ENCODE measurements around the gene FBXL16. TPM values are rescaled to one million over a fixed set of nuclear protein-coding genes. Genes with fewer than 3 reads are reported as not detected.
A peak's percentile ranks its signal among the peaks of the same experiment; 100 is the strongest.

The FBXL16 gene
- total RNA-seq, 1 donor from 2014 or later = not detected

GRCh38 chr16:666572-666971 is 39.0 kb downstream of the FBXL16 start:
- no peaks in the 10 kb centered on the region for H3K9me3 ChIP-seq (ENCODE audit: control insufficient read depth in 3 of 3, low read length in 3 of 3)
- peaks cover 16 to 21% (median 17%) of the 10 kb centered on the region in 3 donors for H3K4me1 ChIP-seq (ENCODE audit: control insufficient read depth in 3 of 3, insufficient read depth in 3 of 3, low read length in 3 of 3)
- peaks cover 14 to 25% (median 16%) of the 10 kb centered on the region in 3 donors for H3K36me3 ChIP-seq (ENCODE audit: control insufficient read depth in 3 of 3, insufficient read depth in 3 of 3, low read length in 3 of 3)
- H3K4me3 ChIP-seq (ENCODE audit: low read length in 3 of 3) = no peak overlapping the region
- no peak overlapping the region for H3K27ac ChIP-seq (ENCODE audit: low read depth, low read length)
- H3K9ac ChIP-seq (ENCODE audit: low read depth in 1 of 3, low read length in 3 of 3) = no peak overlapping the region
- no peaks in the 10 kb centered on the region for H3K27me3 ChIP-seq (ENCODE audit: control insufficient read depth in 3 of 3, insufficient read depth in 3 of 3, low read length in 3 of 3)

- Histone ChIP-seq H3K27me3 (ENCODE audit: control insufficient read depth in 3 of 3, insufficient read depth in 3 of 3, low read length in 3 of 3) (no peaks in the 10 kb centered on the region), H3K27ac (ENCODE audit: low read depth, low read length) (no peak overlapping the region), H3K36me3 (ENCODE audit: control insufficient read depth in 3 of 3, insufficient read depth in 3 of 3, low read length in 3 of 3) (peaks cover 0 to 3% (median 0%) of the 10 kb centered on the region in 3 donors), H3K9ac (ENCODE audit: low read depth in 1 of 3, low read length in 3 of 3) (no peak overlapping the region), H3K9me3 (ENCODE audit: control insufficient read depth in 3 of 3, low read length in 3 of 3) (no peaks in the 10 kb centered on the region), H3K4me3 (ENCODE audit: low read length in 3 of 3) (no peak overlapping the region), H3K4me1 (ENCODE audit: control insufficient read depth in 3 of 3, insufficient read depth in 3 of 3, low read length in 3 of 3) (peaks cover 16 to 21% (median 17%) of the 10 kb centered on the region in 3 donors)
These were observed 43.0 kb downstream of the FBXL16 start for GRCh38 chr16:662597-662996.

GRCh38 chr16:662095-662494 is 43.5 kb downstream of the FBXL16 start:
- H3K9ac ChIP-seq (ENCODE audit: low read depth in 1 of 3, low read length in 3 of 3) = no peak overlapping the region
- no peaks in the 10 kb centered on the region for H3K9me3 ChIP-seq (ENCODE audit: control insufficient read depth in 3 of 3, low read length in 3 of 3)
- peaks cover 0 to 3% (median 0%) of the 10 kb centered on the region in 3 donors for H3K36me3 ChIP-seq (ENCODE audit: control insufficient read depth in 3 of 3, insufficient read depth in 3 of 3, low read length in 3 of 3)
- H3K4me1 ChIP-seq (ENCODE audit: control insufficient read depth in 3 of 3, insufficient read depth in 3 of 3, low read length in 3 of 3) = peaks cover 11 to 16% (median 12%) of the 10 kb centered on the region in 3 donors
- H3K27ac ChIP-seq (ENCODE audit: low read depth, low read length) = no peak overlapping the region
- H3K27me3 ChIP-seq (ENCODE audit: control insufficient read depth in 3 of 3, insufficient read depth in 3 of 3, low read length in 3 of 3) = no peaks in the 10 kb centered on the region
- no peak overlapping the region for H3K4me3 ChIP-seq (ENCODE audit: low read length in 3 of 3)

- H3K9me3 ChIP-seq (ENCODE audit: control insufficient read depth in 3 of 3, low read length in 3 of 3) = no peaks in the 10 kb centered on the region
- H3K4me1 ChIP-seq (ENCODE audit: control insufficient read depth in 3 of 3, insufficient read depth in 3 of 3, low read length in 3 of 3) = peaks cover 11 to 15% (median 11%) of the 10 kb centered on the region in 3 donors
- no peak overlapping the region for H3K27ac ChIP-seq (ENCODE audit: low read depth, low read length)
- H3K9ac ChIP-seq (ENCODE audit: low read depth in 1 of 3, low read length in 3 of 3) = peak overlapping the region in 2 of 3 donors; percentile 57 to 64
- no peaks in the 10 kb centered on the region for H3K27me3 ChIP-seq (ENCODE audit: control insufficient read depth in 3 of 3, insufficient read depth in 3 of 3, low read length in 3 of 3)
- H3K4me3 ChIP-seq (ENCODE audit: low read length in 3 of 3) = peak overlapping the region; percentile 29 to 61 (median 48)
- H3K36me3 ChIP-seq (ENCODE audit: control insufficient read depth in 3 of 3, insufficient read depth in 3 of 3, low read length in 3 of 3) = peaks cover 0 to 3% (median 0%) of the 10 kb centered on the region in 3 donors
These were observed 44.3 kb downstream of the FBXL16 start for GRCh38 chr16:661184-661821.

GRCh38 chr16:660459-661183 is 45.0 kb downstream of the FBXL16 start:
- Histone ChIP-seq H3K9me3 (ENCODE audit: control insufficient read depth in 3 of 3, low read length in 3 of 3) (no peaks in the 10 kb centered on the region), H3K27ac (ENCODE audit: low read depth, low read length) (no peak overlapping the region), H3K36me3 (ENCODE audit: control insufficient read depth in 3 of 3, insufficient read depth in 3 of 3, low read length in 3 of 3) (peaks cover 0 to 3% (median 0%) of the 10 kb centered on the region in 3 donors), H3K27me3 (ENCODE audit: control insufficient read depth in 3 of 3, insufficient read depth in 3 of 3, low read length in 3 of 3) (no peaks in the 10 kb centered on the region), H3K9ac (ENCODE audit: low read depth in 1 of 3, low read length in 3 of 3) (peak overlapping the region in 2 of 3 donors; percentile 57 to 64), H3K4me1 (ENCODE audit: control insufficient read depth in 3 of 3, insufficient read depth in 3 of 3, low read length in 3 of 3) (peaks cover 11 to 15% (median 11%) of the 10 kb centered on the region in 3 donors), H3K4me3 (ENCODE audit: low read length in 3 of 3) (peak overlapping the region; percentile 48 to 61 (median 52))

GRCh38 chr16:660132-660458 is 45.5 kb downstream of the FBXL16 start:
- Histone ChIP-seq H3K9me3 (ENCODE audit: control insufficient read depth in 3 of 3, low read length in 3 of 3) (no peaks in the 10 kb centered on the region), H3K27ac (ENCODE audit: low read depth, low read length) (no peak overlapping the region), H3K36me3 (ENCODE audit: control insufficient read depth in 3 of 3, insufficient read depth in 3 of 3, low read length in 3 of 3) (peaks cover 0 to 3% (median 0%) of the 10 kb centered on the region in 3 donors), H3K9ac (ENCODE audit: low read depth in 1 of 3, low read length in 3 of 3) (peak overlapping the region in 1 of 3 donors; percentile 45), H3K27me3 (ENCODE audit: control insufficient read depth in 3 of 3, insufficient read depth in 3 of 3, low read length in 3 of 3) (no peaks in the 10 kb centered on the region), H3K4me3 (ENCODE audit: low read length in 3 of 3) (no peak overlapping the region), H3K4me1 (ENCODE audit: control insufficient read depth in 3 of 3, insufficient read depth in 3 of 3, low read length in 3 of 3) (peaks cover 11 to 15% (median 11%) of the 10 kb centered on the region in 3 donors)

GRCh38 chr16:659618-660017 is 46.0 kb downstream of the FBXL16 start:
- H3K9me3 ChIP-seq (ENCODE audit: control insufficient read depth in 3 of 3, low read length in 3 of 3) = no peaks in the 10 kb centered on the region
- no peak overlapping the region for H3K27ac ChIP-seq (ENCODE audit: low read depth, low read length)

GRCh38 chr16:658679-659571 is 46.7 kb downstream of the FBXL16 start:
- Histone ChIP-seq H3K4me1 (ENCODE audit: control insufficient read depth in 3 of 3, insufficient read depth in 3 of 3, low read length in 3 of 3) (peaks cover 11 to 15% (median 11%) of the 10 kb centered on the region in 3 donors), H3K27me3 (ENCODE audit: control insufficient read depth in 3 of 3, insufficient read depth in 3 of 3, low read length in 3 of 3) (no peaks in the 10 kb centered on the region), H3K27ac (ENCODE audit: low read depth, low read length) (no peak overlapping the region), H3K4me3 (ENCODE audit: low read length in 3 of 3) (no peak overlapping the region), H3K9ac (ENCODE audit: low read depth in 1 of 3, low read length in 3 of 3) (no peak overlapping the region), H3K36me3 (ENCODE audit: control insufficient read depth in 3 of 3, insufficient read depth in 3 of 3, low read length in 3 of 3) (peaks cover 0 to 3% (median 0%) of the 10 kb centered on the region in 3 donors), H3K9me3 (ENCODE audit: control insufficient read depth in 3 of 3, low read length in 3 of 3) (no peaks in the 10 kb centered on the region)

More at GRCh38 chr16:659618-660017, 46.0 kb downstream of the FBXL16 start:
- H3K4me1 ChIP-seq (ENCODE audit: control insufficient read depth in 3 of 3, insufficient read depth in 3 of 3, low read length in 3 of 3) = peaks cover 11 to 15% (median 11%) of the 10 kb centered on the region in 3 donors
- peaks cover 0 to 3% (median 0%) of the 10 kb centered on the region in 3 donors for H3K36me3 ChIP-seq (ENCODE audit: control insufficient read depth in 3 of 3, insufficient read depth in 3 of 3, low read length in 3 of 3)
- H3K9ac ChIP-seq (ENCODE audit: low read depth in 1 of 3, low read length in 3 of 3) = no peak overlapping the region
- H3K4me3 ChIP-seq (ENCODE audit: low read length in 3 of 3) = no peak overlapping the region
- H3K27me3 ChIP-seq (ENCODE audit: control insufficient read depth in 3 of 3, insufficient read depth in 3 of 3, low read length in 3 of 3) = no peaks in the 10 kb centered on the region

- Histone ChIP-seq H3K27me3 (ENCODE audit: control insufficient read depth in 3 of 3, insufficient read depth in 3 of 3, low read length in 3 of 3) (no peaks in the 10 kb centered on the region), H3K27ac (ENCODE audit: low read depth, low read length) (no peak overlapping the region), H3K9ac (ENCODE audit: low read depth in 1 of 3, low read length in 3 of 3) (no peak overlapping the region), H3K9me3 (ENCODE audit: control insufficient read depth in 3 of 3, low read length in 3 of 3) (no peaks in the 10 kb centered on the region), H3K4me3 (ENCODE audit: low read length in 3 of 3) (no peak overlapping the region), H3K36me3 (ENCODE audit: control insufficient read depth in 3 of 3, insufficient read depth in 3 of 3, low read length in 3 of 3) (peaks cover 0 to 3% (median 0%) of the 10 kb centered on the region in 3 donors), H3K4me1 (ENCODE audit: control insufficient read depth in 3 of 3, insufficient read depth in 3 of 3, low read length in 3 of 3) (peaks cover 11 to 15% (median 11%) of the 10 kb centered on the region in 3 donors)
These were observed 48.1 kb downstream of the FBXL16 start for GRCh38 chr16:657487-657886.

Measured in skeletal muscle tissue (tissue), 4 donors.